Naive thymus-derived CD4-positive, alpha-beta T cell (primary cell): ENCODE data around the gene KRTAP5-6. TPM values are rescaled to one million over a fixed set of nuclear protein-coding genes. Genes with fewer than 3 reads are reported as not detected.

ENCODE experiments used
- ATAC-seq: fragments of 150-1000 bp; cut with Tn5 transposase; 2 replicates; pipeline ENCODE4 v1.10.0; 2021; ENCODE audit warnings: mild to moderate bottlenecking, moderate library complexity
- CTCF ChIA-PET: fragments of 350-600 bp; sonication (Branson Sonifier 250); formaldehyde crosslinking; loops from one replicate; lab custom pipeline; 2021; ENCODE audit warnings: antibody characterized with exemption; lab: Charles Lee
- POLR2A ChIA-PET: fragments of 350-600 bp; sonication (Branson Sonifier 250); formaldehyde crosslinking; loops from one replicate; lab custom pipeline; 2021; ENCODE audit warnings: antibody characterized with exemption, inconsistent platforms; lab: Charles Lee
- DNase-seq, 9 donors: peaks; one replicate each; pipeline versions ENCODE4 v3.0.0 to v3.0.0-alpha.2; 2020 to 2022; ENCODE audit warnings: mixed read lengths in 1 of 9
- H3K27ac ChIP-seq: one replicate; pipeline ENCODE4 v1.7.0; 2013; ENCODE audit warnings: mild to moderate bottlenecking, low read depth, low read length, moderate library complexity
- H3K27me3 ChIP-seq, 2 donors: one replicate each; pipeline ENCODE4 v1.7.0; 2013; ENCODE audit warnings: low read length in 2 of 2, mild to moderate bottlenecking in 2 of 2, moderate library complexity in 2 of 2; ENCODE audit not compliant: control insufficient read depth in 2 of 2, insufficient read depth in 2 of 2
- H3K36me3 ChIP-seq, 3 experiments: 1 replicate in 2 of 3; 2 replicates in 1 of 3; pipeline ENCODE4 v1.7.0; 2013; ENCODE audit warnings: low read length in 3 of 3, mild to moderate bottlenecking in 3 of 3, moderate library complexity in 1 of 3; ENCODE audit not compliant: insufficient read depth in 3 of 3, control insufficient read depth in 2 of 3
- H3K4me1 ChIP-seq, 2 donors: one replicate each; pipeline ENCODE4 v1.7.0; 2013; ENCODE audit warnings: low read length in 2 of 2, mild to moderate bottlenecking in 2 of 2, moderate library complexity in 1 of 2; ENCODE audit not compliant: control insufficient read depth in 2 of 2, insufficient read depth in 2 of 2
- H3K4me3 ChIP-seq: 2 replicates; pipeline ENCODE4 v1.7.0; 2013; ENCODE audit warnings: mild to moderate bottlenecking, low read length
- H3K9me3 ChIP-seq, 3 experiments: 1 replicate in 2 of 3; 2 replicates in 1 of 3; pipeline ENCODE4 v1.7.0; 2013; ENCODE audit warnings: low read length in 3 of 3; ENCODE audit not compliant: control insufficient read depth in 2 of 3
- H3K27ac Mint-ChIP-seq, 9 donors: one replicate each; pipeline ENCODE4 v1.8.0; 2020 to 2022; ENCODE audit warnings: mixed read lengths in 9 of 9, mild to moderate bottlenecking in 8 of 9, moderate library complexity in 5 of 9, inconsistent platforms in 2 of 9
- H3K27me3 Mint-ChIP-seq, 5 donors: one replicate each; pipeline ENCODE4 v1.8.0; 2021 to 2022; ENCODE audit warnings: mixed read lengths in 5 of 5, mild to moderate bottlenecking in 1 of 5
- H3K36me3 Mint-ChIP-seq, 5 donors: one replicate each; pipeline ENCODE4 v1.8.0; 2020 to 2022; ENCODE audit warnings: mixed read lengths in 5 of 5, mild to moderate bottlenecking in 3 of 5, inconsistent platforms in 1 of 5
- H3K4me1 Mint-ChIP-seq, 7 donors: one replicate each; pipeline ENCODE4 v1.8.0; 2020 to 2022; ENCODE audit warnings: mixed read lengths in 7 of 7, mild to moderate bottlenecking in 3 of 7, inconsistent platforms in 1 of 7
- H3K4me3 Mint-ChIP-seq, 10 donors: one replicate each; pipeline ENCODE4 v1.8.0; 2020 to 2022; ENCODE audit warnings: mild to moderate bottlenecking in 10 of 10, mixed read lengths in 10 of 10, moderate library complexity in 6 of 10, inconsistent platforms in 2 of 10
- H3K9me3 Mint-ChIP-seq, 11 donors: one replicate each; pipeline ENCODE4 v1.8.0; 2020 to 2022; ENCODE audit warnings: mixed read lengths in 11 of 11, mild to moderate bottlenecking in 4 of 11, inconsistent platforms in 1 of 11, moderate library complexity in 1 of 11
- intact Hi-C, 2 donors: fragments of 100-400 bp; cut with micrococcal nuclease; formaldehyde crosslinking; loops; one replicate each; pipeline ENCODE4 v1.15.1; 2023
- polyA plus RNA-seq, 2 donors: library from polyadenylated mRNA; unstranded; fragments of 300-500 nt; fragmentation: Illumina TruSeq; gene quantifications; one replicate each; pipeline ENCODE4 v1.2.3, GENCODE V29; 2021
- total RNA-seq, 6 experiments: library from RNA in 5 of 6; stranded (reverse) in 5 of 6; gene quantifications; 1 replicate in 5 of 6; 2 replicates in 1 of 6; pipeline ENCODE4 v1.2.3 and lab custom pipeline; 2021 to 2026

Gene KRTAP5-6
- total and polyA plus RNA-seq, 7 experiments from 2014 or later = not detected

- Mint-ChIP-seq H3K9me3 (peaks cover 0 to 12% (median 0%) of the 10 kb centered on the region in 11 donors), H3K4me3 (no peak overlapping the region), H3K27me3 (peaks cover 29 to 51% (median 36%) of the 10 kb centered on the region in 5 donors), H3K27ac (no peak overlapping the region), H3K36me3 (no peaks in the 10 kb centered on the region), H3K4me1 (peaks cover 17 to 33% (median 19%) of the 10 kb centered on the region in 7 donors)
- ChIA-PET CTCF (no interaction called here), POLR2A (interaction anchor here (1.0 kb wide), 1 partner anchor 21 kb away, joined by 3 read pairs; no protein-coding TSS in a partner anchor)
- H3K27me3 ChIP-seq = peaks cover 0 to 4% of the 10 kb centered on the region in 2 donors
- DNase-seq (no peak), ATAC-seq (no peak)
- no peak overlapping the region for H3K4me3 ChIP-seq
- H3K36me3 ChIP-seq = no peaks in the 10 kb centered on the region
- intact Hi-C loops = no loop called here
- peaks cover 0 to 7% of the 10 kb centered on the region in 2 donors for H3K4me1 ChIP-seq
- H3K9me3 ChIP-seq = no peaks in the 10 kb centered on the region
- H3K27ac ChIP-seq = no peak overlapping the region
Observed at GRCh38 chr11:1727861-1728260, 30.9 kb downstream of the KRTAP5-6 start.

- Histone ChIP-seq H3K9me3 (no peaks in the 10 kb centered on the region), H3K4me3 (no peak overlapping the region), H3K27ac (no peak overlapping the region), H3K4me1 (peaks cover 0 to 7% of the 10 kb centered on the region in 2 donors), H3K36me3 (no peaks in the 10 kb centered on the region), H3K27me3 (peaks cover 0 to 4% of the 10 kb centered on the region in 2 donors)
- POLR2A ChIA-PET = interaction anchor here (1.0 kb wide), 1 partner anchor 21 kb away, joined by 3 read pairs; no protein-coding TSS in a partner anchor
- ATAC-seq (no peak), DNase-seq (no peak)
- peak overlapping the region in 1 of 9 donors; percentile 74 for H3K27ac Mint-ChIP-seq
- H3K4me1 Mint-ChIP-seq = peaks cover 17 to 33% (median 19%) of the 10 kb centered on the region in 7 donors
- intact Hi-C loops = no loop called here
- CTCF ChIA-PET = no interaction called here
- H3K27me3 Mint-ChIP-seq = peaks cover 28 to 52% (median 37%) of the 10 kb centered on the region in 5 donors
- peaks cover 0 to 12% (median 0%) of the 10 kb centered on the region in 11 donors for H3K9me3 Mint-ChIP-seq
- peak overlapping the region in 3 of 10 donors; percentile 65 to 72 (median 67) for H3K4me3 Mint-ChIP-seq
- H3K36me3 Mint-ChIP-seq = no peaks in the 10 kb centered on the region
Observed at GRCh38 chr11:1728301-1728700, 31.3 kb downstream of the KRTAP5-6 start.

GRCh38 chr11:1728931-1729691 is 32.1 kb downstream of the KRTAP5-6 start:
- CTCF ChIA-PET = no interaction called here
- Histone ChIP-seq H3K27me3 (peaks cover 0 to 4% of the 10 kb centered on the region in 2 donors), H3K9me3 (no peaks in the 10 kb centered on the region), H3K4me3 (peak overlapping the region; percentile 35), H3K27ac (no peak overlapping the region), H3K4me1 (peaks cover 0 to 13% of the 10 kb centered on the region in 2 donors), H3K36me3 (no peaks in the 10 kb centered on the region)
- Mint-ChIP-seq H3K36me3 (no peaks in the 10 kb centered on the region), H3K4me3 (peak overlapping the region; percentile 50 to 77 (median 68)), H3K27ac (peak overlapping the region in 4 of 9 donors; percentile 2 to 57 (median 4)), H3K27me3 (peaks cover 28 to 60% (median 45%) of the 10 kb centered on the region in 5 donors), H3K4me1 (peaks cover 17 to 41% (median 27%) of the 10 kb centered on the region in 7 donors), H3K9me3 (peaks cover 0 to 12% (median 0%) of the 10 kb centered on the region in 11 donors)
- peak; percentile 48 for ATAC-seq
- POLR2A ChIA-PET = interaction anchor here (1.0 kb wide), 1 partner anchor 20 kb away, joined by 3 read pairs; no protein-coding TSS in a partner anchor
- intact Hi-C loops = no loop called here
- DNase-seq = no peak

- Histone ChIP-seq H3K36me3 (no peaks in the 10 kb centered on the region), H3K27me3 (peaks cover 0 to 4% of the 10 kb centered on the region in 2 donors), H3K9me3 (no peaks in the 10 kb centered on the region), H3K4me3 (no peak overlapping the region), H3K27ac (no peak overlapping the region), H3K4me1 (peaks cover 0 to 17% of the 10 kb centered on the region in 2 donors)
- peaks cover 28 to 61% (median 45%) of the 10 kb centered on the region in 5 donors for H3K27me3 Mint-ChIP-seq
- no peak for DNase-seq
- no peak overlapping the region for H3K27ac Mint-ChIP-seq
- H3K4me3 Mint-ChIP-seq = peak overlapping the region in 2 of 10 donors; percentile 65 to 72
- ChIA-PET POLR2A (no interaction called here), CTCF (no interaction called here)
- H3K4me1 Mint-ChIP-seq = peaks cover 17 to 47% (median 30%) of the 10 kb centered on the region in 7 donors
- no peaks in the 10 kb centered on the region for H3K36me3 Mint-ChIP-seq
- intact Hi-C loops = no loop called here
- ATAC-seq = no peak
- H3K9me3 Mint-ChIP-seq = peaks cover 0 to 12% (median 0%) of the 10 kb centered on the region in 11 donors
Observed at GRCh38 chr11:1729692-1730011, 32.7 kb downstream of the KRTAP5-6 start.

- ATAC-seq (no peak), DNase-seq (no peak)
- H3K27ac Mint-ChIP-seq = no peak overlapping the region
- H3K9me3 ChIP-seq = no peaks in the 10 kb centered on the region
- peaks cover 0 to 17% of the 10 kb centered on the region in 2 donors for H3K4me1 ChIP-seq
- H3K4me3 ChIP-seq = no peak overlapping the region
- intact Hi-C loops = no loop called here
- H3K27me3 Mint-ChIP-seq = peaks cover 28 to 63% (median 45%) of the 10 kb centered on the region in 5 donors
- ChIA-PET CTCF (no interaction called here), POLR2A (no interaction called here)
- no peak overlapping the region for H3K27ac ChIP-seq
- no peaks in the 10 kb centered on the region for H3K36me3 ChIP-seq
- peaks cover 0 to 12% (median 0%) of the 10 kb centered on the region in 11 donors for H3K9me3 Mint-ChIP-seq
- peaks cover 0 to 4% of the 10 kb centered on the region in 2 donors for H3K27me3 ChIP-seq
- peak overlapping the region in 4 of 10 donors; percentile 13 to 37 (median 28) for H3K4me3 Mint-ChIP-seq
- H3K4me1 Mint-ChIP-seq = peaks cover 17 to 47% (median 30%) of the 10 kb centered on the region in 7 donors
- H3K36me3 Mint-ChIP-seq = peaks cover 0 to 1% (median 0%) of the 10 kb centered on the region in 5 donors
Observed at GRCh38 chr11:1730059-1730629, 33.1 kb downstream of the KRTAP5-6 start.

GRCh38 chr11:1731451-1732059 is 34.6 kb downstream of the KRTAP5-6 start:
- peaks cover 0 to 4% of the 10 kb centered on the region in 2 donors for H3K27me3 ChIP-seq

More at GRCh38 chr11:1731451-1732059, 34.6 kb downstream of the KRTAP5-6 start:
- DNase-seq (no peak), ATAC-seq (no peak)
- intact Hi-C loops = no loop called here
- Mint-ChIP-seq H3K27me3 (peaks cover 33 to 66% (median 51%) of the 10 kb centered on the region in 5 donors), H3K4me1 (peaks cover 17 to 47% (median 30%) of the 10 kb centered on the region in 7 donors), H3K9me3 (peaks cover 0 to 22% (median 12%) of the 10 kb centered on the region in 11 donors), H3K4me3 (peak overlapping the region in 1 of 10 donors; percentile 42), H3K27ac (no peak overlapping the region), H3K36me3 (peaks cover 0 to 13% (median 8%) of the 10 kb centered on the region in 5 donors)
- peaks cover 0 to 17% of the 10 kb centered on the region in 2 donors for H3K4me1 ChIP-seq
- H3K9me3 ChIP-seq = peaks cover 0 to 7% (median 5%) of the 10 kb centered on the region in 3 experiments
- ChIA-PET POLR2A (no interaction called here), CTCF (no interaction called here)
- H3K27ac ChIP-seq = no peak overlapping the region
- H3K36me3 ChIP-seq = no peaks in the 10 kb centered on the region
- H3K4me3 ChIP-seq = no peak overlapping the region
